GM18519 (cell line): ENCODE results near the gene MCEE.
"Not testable (repeated sequence)": the region's sequence is repeated elsewhere in the genome, so short reads cannot be mapped to it uniquely, and the experiment has no call there.

Source experiments
- ATAC-seq: cut with Tn5 transposase; IDR thresholded peaks from one replicate; pipeline ENCODE4 v1.9.1; 2021; ENCODE audit warnings: mild to moderate bottlenecking, moderate library complexity; ENCODE audit not compliant: unreplicated experiment, low FRiP score

The MCEE gene

GRCh38 chr2:71130152-71130904, at the start of gene MCEE, which contains the start of gene MPHOSPH10:
MCEE (minus strand) TSS chr2:71130229; CDS start chr2:71130219, 10 bp downstream.
MPHOSPH10 (plus strand) TSS chr2:71130634; CDS start chr2:71130666, 32 bp downstream.
- peak; percentile 79 for ATAC-seq

GRCh38 chr2:71178836-71179235, 48.8 kb upstream of the MCEE start:
- ATAC-seq = not testable (repeated sequence)

GRCh38 chr2:71174207-71174606, 44.2 kb upstream of the MCEE start:
- ATAC-seq = no peak

- ATAC-seq = no peak
Measured at GRCh38 chr2:71173096-71173495, 43.1 kb upstream of the MCEE start.

- no peak for ATAC-seq
Measured at GRCh38 chr2:71166812-71167211, 36.8 kb upstream of the MCEE start.

GRCh38 chr2:71157124-71157793, 27.2 kb upstream of the MCEE start:
- no peak for ATAC-seq

- no peak for ATAC-seq
Measured at GRCh38 chr2:71156573-71156972, 26.5 kb upstream of the MCEE start.

GRCh38 chr2:71155846-71156245, 25.8 kb upstream of the MCEE start:
- ATAC-seq = no peak

GRCh38 chr2:71154798-71155197, 24.8 kb upstream of the MCEE start:
- peak; percentile 67 for ATAC-seq

GRCh38 chr2:71154279-71154678, 24.2 kb upstream of the MCEE start:
- no peak for ATAC-seq

- no peak for ATAC-seq
Measured at GRCh38 chr2:71153585-71154224, 23.7 kb upstream of the MCEE start.

- ATAC-seq = no peak
Measured at GRCh38 chr2:71151620-71152019, 21.6 kb upstream of the MCEE start.

GRCh38 chr2:71150082-71150816, 20.2 kb upstream of the MCEE start:
- ATAC-seq = no peak

GRCh38 chr2:71148506-71149063, 18.6 kb upstream of the MCEE start:
- ATAC-seq = no peak

- no peak for ATAC-seq
Measured at GRCh38 chr2:71143782-71144181, 13.8 kb upstream of the MCEE start.

- ATAC-seq = no peak
Measured at GRCh38 chr2:71136174-71136573, 6.1 kb upstream of the MCEE start.

- ATAC-seq = no peak
Measured at GRCh38 chr2:71133603-71134002, 3.6 kb upstream of the MCEE start.

GRCh38 chr2:71131387-71132166, 1.5 kb upstream of the MCEE start:
- not testable (repeated sequence) for ATAC-seq

- no peak for ATAC-seq
Measured at GRCh38 chr2:71130905-71131244, 846 bp upstream of the MCEE start.

- ATAC-seq = peak; percentile 29
Measured at GRCh38 chr2:71129902-71130151, 202 bp downstream of the MCEE start.
